CD4-positive, alpha-beta T cell treated with Interferon gamma for 1 hour (primary cell): ENCODE data around the gene CHD9NB.
"Not testable (repeated sequence)": the region's sequence is repeated elsewhere in the genome, so short reads cannot be mapped to it uniquely, and the experiment has no call there.

Source experiments
- DNase-seq: peaks from one replicate; pipeline ENCODE4 v3.0.0-alpha.2; 2020

Gene CHD9NB

GRCh38 chr16:53083119-53083518 is 30.4 kb upstream of the CHD9NB start:
- DNase-seq, result no peak

- no peak for DNase-seq
These were observed 29.8 kb upstream of the CHD9NB start for GRCh38 chr16:53082509-53082908.

- DNase-seq, result no peak
These were observed 29.1 kb upstream of the CHD9NB start for GRCh38 chr16:53081686-53082407.

GRCh38 chr16:53081032-53081424 is 28.3 kb upstream of the CHD9NB start:
- no peak for DNase-seq

GRCh38 chr16:53080345-53081031 is 27.8 kb upstream of the CHD9NB start:
- DNase-seq, result no peak

- DNase-seq, result no peak
These were observed 26.2 kb upstream of the CHD9NB start for GRCh38 chr16:53078765-53079485.

- no peak for DNase-seq
These were observed 25.6 kb upstream of the CHD9NB start for GRCh38 chr16:53078247-53078646.

- DNase-seq, result not testable (repeated sequence)
These were observed 22.8 kb upstream of the CHD9NB start for GRCh38 chr16:53075461-53075860.

- DNase-seq, result not testable (repeated sequence)
These were observed 21.6 kb upstream of the CHD9NB start for GRCh38 chr16:53074296-53074695.

GRCh38 chr16:53073022-53073421 is 20.3 kb upstream of the CHD9NB start:
- DNase-seq, result no peak

- no peak for DNase-seq
These were observed 19.1 kb upstream of the CHD9NB start for GRCh38 chr16:53071748-53072301.

- DNase-seq, result no peak
These were observed 17.1 kb upstream of the CHD9NB start for GRCh38 chr16:53069772-53070171.

GRCh38 chr16:53068423-53068833 is 15.7 kb upstream of the CHD9NB start:
- DNase-seq, result no peak

GRCh38 chr16:53067675-53068074 is 15.0 kb upstream of the CHD9NB start:
- no peak for DNase-seq

- no peak for DNase-seq
These were observed 12.9 kb upstream of the CHD9NB start for GRCh38 chr16:53065461-53066061.

GRCh38 chr16:53064081-53064578 is 11.4 kb upstream of the CHD9NB start:
- DNase-seq, result no peak

GRCh38 chr16:53061701-53062159 is 9.0 kb upstream of the CHD9NB start:
- peak; percentile 58 for DNase-seq

GRCh38 chr16:53061256-53061655 is 8.6 kb upstream of the CHD9NB start:
- no peak for DNase-seq

- no peak for DNase-seq
These were observed 7.0 kb upstream of the CHD9NB start for GRCh38 chr16:53059672-53060071.

- no peak for DNase-seq
These were observed 6.2 kb upstream of the CHD9NB start for GRCh38 chr16:53058882-53059281.

- no peak for DNase-seq
These were observed 5.7 kb upstream of the CHD9NB start for GRCh38 chr16:53058441-53058840.

GRCh38 chr16:53057658-53058057 is 5.0 kb upstream of the CHD9NB start:
- no peak for DNase-seq

GRCh38 chr16:53056392-53056881 is 3.7 kb upstream of the CHD9NB start:
- no peak for DNase-seq
